ENCODE results near the gene PLXDC2. TPM values are rescaled to one million over a fixed set of nuclear protein-coding genes. Genes with fewer than 3 reads are reported as not detected.

PLXDC2 gene
- total and polyA plus RNA-seq, 2 donors (not counting 1 experiment from before 2014, with no cell fraction given) = 4.2 to 5.1 TPM

DNA sequence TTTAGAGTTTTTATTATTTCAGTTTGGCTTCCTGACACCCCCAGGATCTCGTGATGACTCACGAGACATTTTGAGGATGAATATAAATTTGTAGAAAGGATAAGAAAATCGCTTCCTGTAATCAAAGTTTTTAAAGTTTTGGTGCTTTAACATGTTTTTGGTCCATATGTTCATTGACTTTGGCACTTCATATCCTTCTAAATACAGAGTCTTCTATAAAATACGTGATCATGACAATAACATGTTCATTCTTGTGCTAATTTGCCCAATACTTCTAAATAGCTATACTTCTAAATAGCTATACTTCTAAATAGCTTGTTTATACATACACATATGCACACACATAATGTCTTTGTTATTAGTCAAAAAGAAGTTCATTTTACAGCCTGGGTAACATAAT lies 341.9 kb downstream of the PLXDC2 start:
- H3K4me2 ChIP-seq (ENCODE audit: extremely low read depth, insufficient read depth, low read length) = no peak overlapping the region
- no peaks in the 10 kb centered on the region for H3K27me3 ChIP-seq (ENCODE audit: control insufficient read depth, insufficient read depth, low read length)
- H3K27ac ChIP-seq (ENCODE audit: insufficient read depth, low read length) = no peak overlapping the region
- H3K79me2 ChIP-seq (ENCODE audit: control insufficient read depth, insufficient read depth, low read length) = no peaks in the 10 kb centered on the region
- H3K36me3 ChIP-seq (ENCODE audit: control insufficient read depth, insufficient read depth, low read length) = no peaks in the 10 kb centered on the region
- DNase-seq (ENCODE audit: low read depth in 2 of 2) = no peak
- H3K9ac ChIP-seq (ENCODE audit: insufficient read depth, low read length) = no peak overlapping the region
- H4K20me1 ChIP-seq (ENCODE audit: control insufficient read depth, extremely low read depth, insufficient read depth, low read length) = no peaks in the 10 kb centered on the region
- H2AFZ ChIP-seq (ENCODE audit: low read length) = no peak overlapping the region
- no peaks in the 10 kb centered on the region for H3K4me1 ChIP-seq (ENCODE audit: control insufficient read depth, extremely low read depth, insufficient read depth, low read length)
- no peaks in the 10 kb centered on the region for H3K9me3 ChIP-seq (ENCODE audit: control insufficient read depth, insufficient read depth, low read depth, low read length)
- TF ChIP-seq EZH2 (IDR thresholded peaks at IDR 0.05; ENCODE audit: low read length, missing control alignments) = no peak
- TF ChIP-seq, protein P1, sequence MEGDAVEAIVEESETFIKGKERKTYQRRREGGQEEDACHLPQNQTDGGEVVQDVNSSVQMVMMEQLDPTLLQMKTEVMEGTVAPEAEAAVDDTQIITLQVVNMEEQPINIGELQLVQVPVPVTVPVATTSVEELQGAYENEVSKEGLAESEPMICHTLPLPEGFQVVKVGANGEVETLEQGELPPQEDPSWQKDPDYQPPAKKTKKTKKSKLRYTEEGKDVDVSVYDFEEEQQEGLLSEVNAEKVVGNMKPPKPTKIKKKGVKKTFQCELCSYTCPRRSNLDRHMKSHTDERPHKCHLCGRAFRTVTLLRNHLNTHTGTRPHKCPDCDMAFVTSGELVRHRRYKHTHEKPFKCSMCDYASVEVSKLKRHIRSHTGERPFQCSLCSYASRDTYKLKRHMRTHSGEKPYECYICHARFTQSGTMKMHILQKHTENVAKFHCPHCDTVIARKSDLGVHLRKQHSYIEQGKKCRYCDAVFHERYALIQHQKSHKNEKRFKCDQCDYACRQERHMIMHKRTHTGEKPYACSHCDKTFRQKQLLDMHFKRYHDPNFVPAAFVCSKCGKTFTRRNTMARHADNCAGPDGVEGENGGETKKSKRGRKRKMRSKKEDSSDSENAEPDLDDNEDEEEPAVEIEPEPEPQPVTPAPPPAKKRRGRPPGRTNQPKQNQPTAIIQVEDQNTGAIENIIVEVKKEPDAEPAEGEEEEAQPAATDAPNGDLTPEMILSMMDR (conservative IDR thresholded peaks at IDR 0.05 in 1 of 2, IDR thresholded peaks at IDR 0.05 in 1 of 2; ENCODE audit: low read depth in 1 of 2, low read length in 2 of 2) = no peak
- H3K4me3 ChIP-seq (replicated peaks in 1 of 4; ENCODE audit: control extremely low read depth in 1 of 4, insufficient read depth in 1 of 4, low read depth in 3 of 4, low read length in 4 of 4) = no peak overlapping the region

DNA sequence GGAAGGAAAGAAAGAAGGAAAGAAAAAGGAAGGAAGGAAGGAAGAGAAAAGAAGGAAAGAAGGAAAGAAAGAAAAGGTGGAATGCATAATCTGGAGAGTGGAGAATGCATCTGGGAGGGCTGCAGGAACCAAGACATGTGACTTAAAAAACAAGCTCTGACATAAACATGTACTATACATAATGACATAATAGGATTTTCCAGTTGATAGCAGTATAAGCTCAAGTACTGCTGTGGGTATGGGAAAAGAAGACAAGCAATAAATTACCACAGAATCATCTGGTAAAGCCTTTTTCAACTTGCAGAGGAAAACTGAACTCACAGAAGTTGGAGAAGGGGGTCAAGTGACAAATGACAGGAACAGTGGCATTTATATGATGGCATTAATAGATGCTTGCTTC lies 345.9 kb downstream of the PLXDC2 start:
- Histone ChIP-seq H2AFZ (ENCODE audit: low read length) (no peak overlapping the region), H3K4me3 (replicated peaks in 1 of 4; ENCODE audit: control extremely low read depth in 1 of 4, insufficient read depth in 1 of 4, low read depth in 3 of 4, low read length in 4 of 4) (no peak overlapping the region), H3K4me2 (ENCODE audit: extremely low read depth, insufficient read depth, low read length) (no peak overlapping the region), H3K36me3 (ENCODE audit: control insufficient read depth, insufficient read depth, low read length) (no peaks in the 10 kb centered on the region), H3K4me1 (ENCODE audit: control insufficient read depth, extremely low read depth, insufficient read depth, low read length) (no peaks in the 10 kb centered on the region), H3K79me2 (ENCODE audit: control insufficient read depth, insufficient read depth, low read length) (no peaks in the 10 kb centered on the region), H4K20me1 (ENCODE audit: control insufficient read depth, extremely low read depth, insufficient read depth, low read length) (no peaks in the 10 kb centered on the region), H3K9ac (ENCODE audit: insufficient read depth, low read length) (no peak overlapping the region), H3K27me3 (ENCODE audit: control insufficient read depth, insufficient read depth, low read length) (no peaks in the 10 kb centered on the region), H3K9me3 (ENCODE audit: control insufficient read depth, insufficient read depth, low read depth, low read length) (no peaks in the 10 kb centered on the region), H3K27ac (ENCODE audit: insufficient read depth, low read length) (no peak overlapping the region)
- TF ChIP-seq, protein P1 (conservative IDR thresholded peaks at IDR 0.05 in 1 of 2, IDR thresholded peaks at IDR 0.05 in 1 of 2; ENCODE audit: low read depth in 1 of 2, low read length in 2 of 2) = no peak
- no peak for TF ChIP-seq EZH2 (IDR thresholded peaks at IDR 0.05; ENCODE audit: low read length, missing control alignments)
- no peak for DNase-seq (ENCODE audit: low read depth in 2 of 2)

DNA sequence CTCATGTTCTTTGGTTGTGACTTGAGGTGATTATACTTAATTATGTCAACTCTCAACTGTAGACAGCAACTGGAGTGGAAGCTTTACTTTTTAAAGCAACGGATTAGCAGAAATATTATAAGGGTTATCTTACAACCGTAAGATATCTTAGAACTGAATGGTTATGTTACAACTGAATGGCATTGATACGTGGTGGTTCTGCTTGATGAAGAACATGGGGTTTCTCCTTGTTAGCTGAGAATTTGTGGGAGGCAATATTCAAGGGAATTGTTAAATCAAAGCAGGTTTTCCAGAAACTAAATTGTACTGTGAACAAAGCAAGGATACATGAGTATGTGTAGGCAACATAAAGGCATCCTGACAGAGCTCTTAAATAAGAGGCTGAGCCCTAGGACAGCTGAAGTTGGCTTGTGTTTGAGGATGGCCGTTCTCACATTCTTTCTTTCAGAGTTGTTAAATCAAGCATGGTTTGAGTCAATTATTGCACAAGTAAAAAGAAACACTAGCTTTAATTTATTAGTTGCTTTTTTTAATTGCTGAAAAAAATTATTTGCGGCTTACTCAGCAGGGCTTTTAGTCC lies 350.0 kb downstream of the PLXDC2 start:
- TF ChIP-seq EZH2 (IDR thresholded peaks at IDR 0.05; ENCODE audit: low read length, missing control alignments) = no peak
- TF ChIP-seq, protein P1 (conservative IDR thresholded peaks at IDR 0.05 in 1 of 2, IDR thresholded peaks at IDR 0.05 in 1 of 2; ENCODE audit: low read depth in 1 of 2, low read length in 2 of 2) = no peak
- no peaks in the 10 kb centered on the region for H3K79me2 ChIP-seq (ENCODE audit: control insufficient read depth, insufficient read depth, low read length)
- no peak for DNase-seq (ENCODE audit: low read depth in 2 of 2)
- no peaks in the 10 kb centered on the region for H3K36me3 ChIP-seq (ENCODE audit: control insufficient read depth, insufficient read depth, low read length)
- H3K4me1 ChIP-seq (ENCODE audit: control insufficient read depth, extremely low read depth, insufficient read depth, low read length) = no peaks in the 10 kb centered on the region
- H3K4me2 ChIP-seq (ENCODE audit: extremely low read depth, insufficient read depth, low read length) = no peak overlapping the region
- no peaks in the 10 kb centered on the region for H3K9me3 ChIP-seq (ENCODE audit: control insufficient read depth, insufficient read depth, low read depth, low read length)
- H3K27me3 ChIP-seq (ENCODE audit: control insufficient read depth, insufficient read depth, low read length) = no peaks in the 10 kb centered on the region
- no peak overlapping the region for H3K4me3 ChIP-seq (replicated peaks in 1 of 4; ENCODE audit: control extremely low read depth in 1 of 4, insufficient read depth in 1 of 4, low read depth in 3 of 4, low read length in 4 of 4)
- H3K9ac ChIP-seq (ENCODE audit: insufficient read depth, low read length) = no peak overlapping the region
- H3K27ac ChIP-seq (ENCODE audit: insufficient read depth, low read length) = no peak overlapping the region
- no peak overlapping the region for H2AFZ ChIP-seq (ENCODE audit: low read length)
- H4K20me1 ChIP-seq (ENCODE audit: control insufficient read depth, extremely low read depth, insufficient read depth, low read length) = no peaks in the 10 kb centered on the region
